Kidney tubule cell (primary cell): Measurements from ENCODE around the gene PXDC1.
A peak's percentile ranks its signal among the peaks of the same experiment; 100 is the strongest.
"Not testable (repeated sequence)": the region's sequence is repeated elsewhere in the genome, so short reads cannot be mapped to it uniquely, and the experiment has no call there.

Experiments used
- DNase-seq: peaks from one replicate; pipeline ENCODE4 v3.0.0-alpha.2; 2018; ENCODE audit warnings: low spot score

The PXDC1 gene

GRCh38 chr6:3708540-3708939, 43.0 kb downstream of the PXDC1 start:
- DNase-seq, result no peak

GRCh38 chr6:3707751-3708412, 43.6 kb downstream of the PXDC1 start:
- no peak for DNase-seq

DNA sequence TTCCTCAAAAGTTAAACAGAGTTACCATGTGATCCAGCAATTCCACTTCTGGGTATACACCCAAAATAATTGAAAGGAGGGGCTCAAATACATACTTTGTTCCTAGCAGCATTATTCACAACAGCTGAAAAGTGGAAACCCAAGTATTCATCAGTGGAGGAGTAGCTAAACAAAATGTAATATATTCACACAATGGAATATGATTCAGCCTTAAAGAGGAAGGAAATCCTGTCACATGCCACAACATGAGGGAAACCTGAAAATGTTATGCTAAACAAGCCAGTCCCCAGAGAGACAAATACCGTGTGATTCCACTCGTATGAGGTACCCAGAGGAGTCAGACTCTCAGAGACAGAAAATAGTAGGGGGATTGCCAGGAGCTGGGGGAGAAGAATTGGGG, 44.5 kb downstream of the PXDC1 start:
- peak; percentile 4 for DNase-seq

- no peak for DNase-seq
Measured at GRCh38 chr6:3706547-3706946, 45.0 kb downstream of the PXDC1 start.

- DNase-seq, result no peak
Measured at GRCh38 chr6:3701631-3702030, 49.9 kb downstream of the PXDC1 start.

GRCh38 chr6:3699231-3699630, 52.3 kb downstream of the PXDC1 start:
- no peak for DNase-seq

GRCh38 chr6:3698021-3698420, 53.5 kb downstream of the PXDC1 start:
- DNase-seq, result no peak

DNA sequence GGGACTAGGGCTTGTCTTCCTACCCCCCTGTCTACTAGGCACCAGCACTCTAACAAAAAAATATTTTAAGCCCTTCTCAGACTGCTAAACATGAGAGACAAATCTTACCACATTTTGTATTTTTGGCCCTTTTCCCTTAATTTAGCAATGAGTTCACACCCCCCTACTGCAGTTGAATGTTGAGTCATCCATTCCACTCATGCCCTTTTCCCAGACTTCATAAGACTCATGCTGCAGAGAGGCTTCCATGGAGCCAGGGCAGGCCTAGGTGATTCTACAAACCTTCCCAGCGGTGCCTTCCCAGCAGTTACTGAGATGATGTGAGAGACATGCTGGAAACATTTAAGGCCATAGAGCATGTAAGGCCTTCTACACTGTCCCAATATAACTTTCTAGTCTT, 53.9 kb downstream of the PXDC1 start:
- peak; percentile 27 for DNase-seq

GRCh38 chr6:3696525-3697088, 54.9 kb downstream of the PXDC1 start:
- no peak for DNase-seq

DNA sequence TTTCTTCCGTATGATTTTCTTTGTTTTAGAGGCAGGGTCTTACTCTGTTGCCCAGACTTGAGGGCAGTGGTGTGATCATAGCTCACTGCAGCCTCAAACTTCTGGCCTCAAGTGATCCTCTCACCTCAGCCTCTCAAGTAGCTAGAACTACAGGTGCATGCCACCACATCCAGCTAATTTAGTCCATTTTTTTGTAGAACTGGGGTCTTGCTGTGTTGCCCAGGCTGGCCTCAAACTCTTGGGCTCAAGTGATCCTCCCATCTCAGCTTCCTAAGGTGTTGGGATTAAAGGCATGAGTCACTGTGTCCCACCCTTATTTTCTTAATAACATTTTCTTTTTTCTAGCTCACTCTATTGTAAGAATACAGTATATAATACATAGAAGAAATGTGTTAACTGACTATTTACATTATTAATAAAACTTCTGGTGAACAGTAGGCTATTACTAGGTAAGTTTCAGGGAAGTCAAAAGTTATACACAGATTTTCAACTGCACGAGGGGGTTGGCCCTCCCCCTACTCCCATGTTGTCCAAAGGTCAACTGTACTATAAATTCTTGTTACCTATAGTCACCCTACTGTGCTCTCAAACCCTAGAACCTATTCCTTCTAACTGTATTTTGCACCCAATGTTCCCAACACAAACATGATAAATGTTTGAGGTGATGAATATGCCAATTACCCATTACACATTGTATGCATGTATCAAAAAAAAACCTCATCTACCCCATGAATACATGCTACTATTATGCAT, 56.3 kb downstream of the PXDC1 start:
- DNase-seq, result no peak

GRCh38 chr6:3693831-3694230, 57.7 kb downstream of the PXDC1 start:
- DNase-seq, result no peak

GRCh38 chr6:3690506-3690905, 61.0 kb downstream of the PXDC1 start:
- no peak for DNase-seq

DNA sequence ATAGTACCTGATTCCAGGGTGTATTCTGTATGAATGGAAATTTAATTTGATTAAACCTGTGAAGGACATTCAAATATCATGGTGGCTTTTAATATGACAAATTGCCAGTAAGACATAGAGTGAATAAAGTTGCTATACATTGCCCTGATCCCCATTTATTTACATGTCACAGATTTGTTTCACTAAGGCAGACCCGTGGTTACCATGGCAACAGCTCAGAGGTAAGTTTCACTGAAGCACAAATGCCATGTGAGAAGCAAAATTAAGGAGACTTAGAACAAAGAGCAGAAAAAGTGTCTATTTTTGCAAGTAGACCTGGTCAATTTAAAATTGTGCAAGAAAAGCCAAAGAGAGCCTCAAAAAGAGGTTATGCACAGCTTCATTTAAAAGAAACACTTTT, 63.7 kb downstream of the PXDC1 start:
- DNase-seq, result no peak

- no peak for DNase-seq
Measured at GRCh38 chr6:3683331-3683730, 68.2 kb downstream of the PXDC1 start.

GRCh38 chr6:3678946-3679345, 72.6 kb downstream of the PXDC1 start:
- no peak for DNase-seq

GRCh38 chr6:3677751-3678150, 73.8 kb downstream of the PXDC1 start:
- not testable (repeated sequence) for DNase-seq

DNA sequence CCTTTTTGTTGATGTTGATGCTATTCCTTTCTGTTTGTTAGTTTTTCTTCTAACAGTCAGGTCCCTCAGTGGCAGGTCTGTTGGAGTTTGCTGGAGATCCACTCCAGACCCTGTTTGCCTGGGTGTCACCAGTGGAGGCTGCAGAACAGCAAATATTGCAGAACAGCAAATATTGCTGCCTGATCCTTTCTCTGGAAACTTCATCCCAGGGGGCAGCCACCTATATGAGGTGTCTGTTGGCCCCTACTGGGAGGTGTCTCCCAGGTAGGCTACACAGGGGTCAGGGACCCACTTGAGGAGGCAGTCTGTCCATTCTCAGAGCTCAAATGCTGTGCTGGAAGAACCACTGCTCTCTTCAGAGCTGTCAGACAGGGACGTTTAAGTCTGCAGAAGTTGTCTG, 74.2 kb downstream of the PXDC1 start:
- not testable (repeated sequence) for DNase-seq
